NOMO-1 (cell line): ENCODE measurements around the gene SCYGR6.
"Not testable (repeated sequence)": the region's sequence is repeated elsewhere in the genome, so short reads cannot be mapped to it uniquely, and the experiment has no call there.

Source experiments
- DNase-seq, 2 experiments: peaks; one replicate each; lab custom pipeline; 2025; ENCODE audit not compliant: unreplicated experiment in 2 of 2; lab: John Stamatoyannopoulos, UW

SCYGR6 gene, protein sequence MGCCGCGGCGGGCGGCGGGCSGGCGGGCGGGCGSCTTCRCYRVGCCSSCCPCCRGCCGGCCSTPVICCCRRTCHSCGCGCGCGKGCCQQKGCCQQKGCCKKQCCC

DNA sequence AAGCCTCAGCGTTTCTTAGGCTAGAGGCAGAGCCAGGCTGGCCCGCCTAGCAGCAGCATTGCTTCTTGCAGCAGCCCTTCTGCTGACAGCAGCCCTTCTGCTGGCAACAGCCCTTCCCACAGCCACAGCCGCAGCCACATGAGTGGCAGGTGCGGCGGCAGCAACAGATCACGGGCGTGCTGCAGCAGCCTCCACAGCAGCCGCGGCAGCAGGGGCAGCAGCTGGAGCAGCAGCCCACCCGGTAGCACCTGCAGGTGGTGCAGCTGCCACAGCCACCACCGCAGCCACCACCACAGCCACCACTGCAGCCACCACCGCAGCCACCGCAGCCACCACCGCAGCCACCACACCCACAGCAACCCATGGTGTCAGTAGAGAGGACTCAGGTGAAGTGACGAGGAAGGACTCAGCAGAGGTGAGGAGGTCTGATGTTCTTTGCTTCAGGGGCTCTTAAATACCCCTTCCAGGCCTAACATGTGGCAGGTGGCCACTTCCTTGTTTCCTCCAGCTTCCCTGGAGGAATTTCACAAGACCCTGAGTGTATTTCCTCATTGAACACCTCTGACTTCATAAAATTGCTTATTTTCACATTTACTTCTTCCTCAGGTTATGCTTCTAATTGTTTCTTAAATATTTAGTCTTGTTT, at the start of gene SCYGR6:
Gene SCYGR6 (minus strand): TSS at position 364 of the 646 bp plus-strand sequence. CDS start 0 bp downstream, at position 364.
- peak; percentile 25 to 45 for DNase-seq

DNA sequence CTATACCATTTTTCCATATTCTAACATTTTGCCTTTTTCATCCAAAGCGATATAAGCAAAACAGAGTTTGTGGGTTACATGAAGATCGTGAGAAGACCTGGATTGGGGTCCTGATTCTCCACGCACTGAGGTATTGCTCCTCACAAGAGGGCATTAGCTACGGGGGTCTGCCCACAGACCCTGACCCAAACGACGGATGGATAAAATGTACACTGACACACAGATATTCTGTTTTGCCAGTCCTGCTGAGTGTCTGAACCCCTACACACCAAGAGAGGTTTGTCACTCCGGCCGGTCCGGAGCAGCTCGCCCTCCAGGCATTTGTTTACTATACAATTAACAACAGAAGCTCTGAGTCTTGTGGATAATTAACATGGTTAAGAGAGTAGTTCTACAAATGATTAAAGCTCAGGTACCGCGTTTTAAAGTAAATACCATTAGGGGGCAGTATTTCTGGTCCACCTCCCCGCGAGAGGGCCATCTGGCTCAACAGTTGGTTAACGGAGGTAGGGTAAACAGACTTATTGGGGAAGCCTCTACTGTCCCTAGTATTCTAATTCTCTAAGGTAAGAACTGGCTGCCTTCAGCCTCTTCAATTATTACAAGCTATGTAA, 49.6 kb upstream of the SCYGR6 start:
- DNase-seq, result peak in 1 of 2 experiments; percentile 18

DNA sequence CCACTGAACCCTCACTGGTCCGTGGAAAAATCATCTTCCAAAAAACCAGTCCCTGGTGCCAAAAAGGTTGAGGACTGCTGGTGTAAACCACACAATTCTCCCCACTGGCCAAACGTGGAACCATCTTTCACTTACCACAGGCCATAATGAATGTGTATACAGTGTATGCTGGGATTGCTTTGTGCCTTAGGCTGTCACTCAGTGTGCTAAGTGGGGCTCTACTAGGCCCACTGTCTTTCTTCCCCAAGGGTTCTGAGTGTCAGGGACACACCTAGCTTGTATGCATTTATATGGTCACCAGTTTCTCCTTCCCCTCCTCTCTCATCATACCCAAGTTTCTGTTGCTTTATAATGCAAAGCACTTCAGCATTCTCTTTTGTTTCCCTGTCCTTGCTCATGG, 48.4 kb upstream of the SCYGR6 start:
- DNase-seq, result no peak

DNA sequence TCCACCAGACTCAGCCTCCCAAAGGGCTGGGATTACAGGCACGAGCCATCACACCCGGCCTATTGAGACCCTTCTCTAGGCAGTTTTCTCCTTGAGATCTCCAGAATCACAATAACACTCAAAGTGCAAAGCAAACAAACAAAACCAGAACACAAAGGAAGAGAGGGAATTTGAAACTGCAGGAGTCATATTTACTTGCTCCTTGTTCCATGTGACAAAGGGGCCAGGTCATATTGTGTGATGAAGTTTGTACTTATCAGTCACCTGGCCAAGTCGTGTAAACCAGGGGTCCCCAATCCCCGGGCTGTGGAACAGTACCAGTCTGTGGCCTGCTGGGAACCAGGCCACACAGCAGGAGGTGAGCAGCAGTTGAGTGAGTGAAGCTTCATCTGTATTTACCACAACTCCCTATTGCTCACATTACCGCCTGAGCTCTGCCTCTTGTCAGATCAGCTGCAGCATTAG, 47.7 kb upstream of the SCYGR6 start:
- DNase-seq, result no peak

DNA sequence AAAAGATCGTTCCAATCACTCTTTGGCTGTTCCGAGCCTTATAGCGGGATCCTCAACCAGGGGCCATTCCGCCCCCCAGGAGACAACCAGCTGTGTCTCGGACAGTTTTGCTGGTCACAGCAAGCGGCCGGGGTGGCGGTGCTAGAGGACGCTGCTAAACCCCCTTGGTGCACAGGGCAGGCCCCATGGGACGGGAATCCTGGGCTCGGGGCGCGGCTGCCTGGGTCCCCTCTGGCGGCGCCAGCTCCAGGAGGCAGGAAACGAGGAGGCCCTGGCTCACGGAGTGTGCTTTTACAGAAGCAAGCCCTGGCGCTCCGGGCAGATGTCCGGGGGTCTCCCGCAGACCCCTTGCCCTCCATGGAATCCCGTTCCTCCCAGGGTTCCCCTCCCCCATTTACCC, 43.3 kb upstream of the SCYGR6 start:
- DNase-seq, result no peak

DNA sequence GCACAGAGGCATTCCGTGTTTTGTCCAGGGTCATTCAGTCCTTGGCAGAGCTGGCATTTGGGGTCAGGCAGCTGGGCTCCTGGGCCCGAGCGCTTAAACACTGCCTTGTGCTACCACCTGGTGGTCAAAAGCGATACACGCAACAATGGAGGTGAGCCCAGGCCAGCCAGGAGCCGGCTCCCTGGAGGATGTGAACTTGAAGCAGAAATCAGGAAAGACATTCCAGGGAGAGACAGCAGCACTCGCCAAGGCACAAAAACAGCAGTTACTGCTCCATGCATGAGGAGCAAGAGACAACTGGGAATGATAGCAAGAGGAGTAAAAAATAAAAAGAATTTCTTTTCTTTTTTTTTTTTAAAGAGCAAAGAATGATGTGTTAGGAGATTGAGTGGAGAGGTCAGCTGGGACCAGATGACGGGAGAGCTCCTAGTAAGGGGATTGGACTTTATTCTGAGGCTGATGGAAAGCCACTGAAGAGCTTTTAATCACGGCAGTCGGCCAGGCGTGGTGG, 41.9 kb upstream of the SCYGR6 start:
- peak; percentile 32 to 69 for DNase-seq

DNA sequence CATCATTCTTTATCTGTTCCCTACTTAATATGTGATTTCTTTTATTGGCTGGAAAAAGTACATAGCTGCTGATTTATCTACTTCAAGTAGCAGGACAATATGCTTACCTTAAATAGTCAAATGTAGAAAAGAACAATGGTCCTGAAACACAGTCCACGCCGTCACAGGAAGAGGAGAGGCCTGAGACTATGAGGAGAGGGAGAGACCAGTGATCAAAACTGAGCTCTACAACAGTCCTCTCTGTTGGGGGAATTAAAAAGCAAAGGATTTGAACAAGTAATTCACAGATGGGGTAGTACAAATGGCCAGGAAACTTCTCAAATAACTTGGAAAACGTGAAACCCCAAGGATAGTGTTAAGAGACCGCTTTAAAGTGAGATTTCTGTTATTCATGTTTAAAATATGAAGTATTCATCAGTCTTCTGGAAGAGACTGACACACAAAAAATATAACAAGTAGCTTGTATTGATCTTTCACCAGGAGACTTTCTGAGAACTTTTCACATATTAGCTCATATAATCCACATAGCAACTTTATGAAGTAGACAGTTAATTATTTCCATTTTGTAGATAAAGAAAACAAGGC, 41.3 kb upstream of the SCYGR6 start:
- no peak for DNase-seq

DNA sequence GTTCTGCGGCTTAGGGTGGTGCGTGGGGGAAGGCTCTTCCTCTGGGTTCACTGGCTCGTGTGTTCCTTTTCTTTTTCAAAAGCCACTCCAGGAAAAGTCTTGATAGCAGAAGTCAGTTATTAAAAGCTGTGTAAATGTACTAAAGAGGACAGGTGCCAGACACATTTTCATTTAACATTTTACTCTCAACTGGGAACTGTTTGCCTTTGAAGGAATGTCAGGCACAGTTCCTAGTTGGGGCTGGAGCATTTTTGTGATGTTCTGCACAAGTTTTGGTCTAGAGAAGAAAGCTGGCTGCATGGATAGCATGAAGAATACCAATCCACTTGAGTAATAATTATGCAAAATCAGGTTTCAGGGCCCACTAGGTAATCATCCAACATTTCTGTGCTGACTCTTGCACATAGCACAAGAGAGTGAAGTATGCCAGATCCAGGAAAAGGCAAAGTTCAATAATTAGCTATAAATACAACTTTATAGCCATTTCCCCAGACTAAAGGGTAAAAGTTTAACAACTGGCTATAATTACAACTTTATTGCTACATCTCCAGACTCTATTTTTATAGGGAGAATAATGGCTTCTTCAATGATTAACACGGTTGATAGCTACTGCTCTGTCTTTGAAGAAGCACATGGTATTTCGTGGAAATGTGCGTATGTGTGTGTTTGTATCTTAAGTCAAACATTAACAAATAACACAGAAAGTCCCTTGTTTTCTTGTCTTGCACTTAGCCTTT, 37.4 kb upstream of the SCYGR6 start:
- DNase-seq, result peak in 1 of 2 experiments; percentile 17

DNA sequence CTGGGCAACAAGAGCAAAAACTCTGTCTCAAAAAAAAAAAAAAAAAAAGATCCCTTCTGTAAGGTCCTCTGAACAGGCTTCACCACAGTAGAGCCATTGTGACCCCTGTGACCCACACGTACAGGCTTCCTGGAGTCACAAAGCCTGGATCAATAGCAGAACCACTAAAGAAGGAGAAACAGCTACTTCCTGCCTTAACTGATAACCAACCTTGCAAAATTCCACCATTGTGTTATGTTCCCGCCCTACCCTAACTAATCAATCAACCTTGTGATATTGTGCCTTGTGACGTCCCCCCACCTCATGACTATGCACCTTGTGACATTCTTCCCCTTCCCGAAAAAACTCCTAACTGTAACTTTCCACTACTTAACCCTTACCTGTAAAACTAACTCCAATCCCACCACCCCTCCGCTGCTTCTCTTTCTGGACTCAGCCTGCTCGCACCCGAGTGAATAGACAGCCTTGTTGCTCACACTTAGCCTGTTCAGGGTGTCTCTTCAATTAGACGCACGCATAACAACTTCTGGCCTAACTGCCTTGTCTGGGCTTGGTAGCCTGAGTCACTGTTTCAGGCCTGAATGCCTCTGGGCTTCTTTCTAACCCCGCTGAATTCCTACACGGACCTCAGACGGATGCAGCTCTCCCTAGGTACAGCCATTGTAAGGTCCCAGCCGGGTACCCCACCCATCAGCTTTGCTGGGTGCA, 35.0 kb upstream of the SCYGR6 start:
- no peak for DNase-seq

DNA sequence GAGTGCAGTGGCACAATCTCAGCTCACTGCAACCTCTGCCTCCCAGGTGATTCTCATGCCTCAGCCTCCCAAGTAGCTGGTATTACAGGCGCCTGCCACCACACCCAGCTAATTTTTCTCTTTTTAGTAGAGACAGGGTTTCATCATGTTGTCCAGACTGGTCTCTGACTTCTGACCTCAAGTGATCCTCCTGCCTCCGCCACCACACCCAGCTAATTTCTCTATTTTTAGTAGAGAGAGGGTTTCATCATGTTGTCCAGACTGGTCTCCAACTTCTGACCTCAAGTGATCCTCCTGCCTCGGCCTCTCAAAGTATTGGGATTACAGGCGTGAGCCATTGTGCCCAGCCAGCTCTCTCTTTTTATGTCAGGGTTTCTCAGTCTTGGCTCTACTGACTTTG, 31.7 kb upstream of the SCYGR6 start:
- DNase-seq, result not testable (repeated sequence)

DNA sequence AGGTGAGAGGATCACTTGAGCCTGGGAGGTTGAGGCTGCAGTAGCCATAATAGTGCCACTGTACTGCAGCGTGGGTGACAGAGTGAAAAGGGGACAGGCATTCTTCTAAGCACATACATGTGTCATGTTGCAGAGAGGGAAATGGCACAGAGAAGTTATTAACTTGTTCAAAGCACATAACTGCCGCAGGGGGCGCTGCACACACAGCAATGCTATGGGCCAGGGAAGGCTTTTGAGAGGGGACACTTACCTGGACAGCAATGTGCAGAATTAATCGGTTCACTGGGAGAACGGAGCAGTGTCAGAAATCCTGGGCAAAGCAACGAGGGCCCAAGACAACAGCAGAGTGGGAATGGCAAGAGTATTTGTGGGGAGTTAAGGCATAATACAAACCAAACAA, 23.5 kb upstream of the SCYGR6 start:
- no peak for DNase-seq

DNA sequence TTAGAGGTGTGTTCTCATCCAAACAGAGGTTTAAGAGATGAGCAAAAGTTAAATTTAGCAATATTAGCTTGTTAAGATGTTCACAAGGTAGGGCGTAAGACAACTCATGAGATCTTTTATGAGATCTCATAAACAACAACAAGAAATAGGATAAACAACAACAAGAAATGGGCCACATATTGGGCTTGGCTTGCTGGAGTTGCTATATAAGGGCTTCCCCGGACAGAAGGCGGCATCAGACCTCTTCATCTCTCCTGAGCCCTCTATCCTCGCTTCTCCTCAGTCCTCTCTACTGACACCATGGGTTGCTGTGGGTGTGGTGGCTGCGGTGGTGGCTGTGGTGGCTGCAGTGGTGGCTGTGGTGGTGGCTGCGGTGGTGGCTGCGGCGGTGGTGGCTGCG, 21.0 kb upstream of the SCYGR6 start, which contains the start of gene SCYGR8:
Gene SCYGR8 (plus strand): TSS at position 301 of the 400 bp plus-strand sequence. CDS start 0 bp downstream, at position 301.
- DNase-seq, result no peak

DNA sequence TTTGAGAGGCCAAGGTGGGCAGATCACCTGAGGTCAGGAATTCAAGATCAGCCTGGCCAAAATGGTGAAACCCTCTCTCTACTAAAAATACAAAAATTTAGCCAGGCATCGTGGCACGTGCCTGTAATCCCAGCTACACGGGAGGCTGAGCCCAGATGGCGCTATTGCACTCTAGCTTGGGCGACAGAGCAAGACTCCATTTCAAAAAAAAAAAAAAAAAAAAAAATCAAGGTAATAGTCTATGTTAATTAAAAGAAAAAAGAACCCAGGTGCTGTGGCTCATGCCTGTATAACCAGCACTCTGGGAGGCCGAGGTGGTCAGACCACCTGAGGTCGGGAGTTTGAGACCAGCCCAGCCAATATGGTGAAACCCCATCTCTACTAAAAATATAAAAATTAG, 16.1 kb upstream of the SCYGR6 start:
- not testable (repeated sequence) for DNase-seq

DNA sequence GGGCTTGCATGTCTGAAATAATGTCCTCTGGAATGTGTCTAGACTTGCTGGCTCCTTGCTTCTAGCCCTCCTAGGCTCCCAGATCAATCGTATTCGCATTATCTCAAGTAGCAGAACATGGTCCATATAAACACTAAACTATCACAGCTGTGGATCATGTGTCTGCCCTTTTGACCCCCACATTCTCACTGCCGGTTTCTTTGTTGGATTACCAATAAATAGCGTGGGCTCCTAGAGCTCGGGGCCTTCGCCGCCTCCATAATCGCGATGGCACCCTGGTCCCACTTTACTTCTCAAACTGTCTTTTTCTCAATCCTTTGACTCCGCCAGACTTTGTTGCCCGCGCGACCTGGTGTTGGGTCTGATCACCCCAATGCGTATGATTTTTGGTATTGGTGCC, 14.8 kb upstream of the SCYGR6 start:
- no peak for DNase-seq

DNA sequence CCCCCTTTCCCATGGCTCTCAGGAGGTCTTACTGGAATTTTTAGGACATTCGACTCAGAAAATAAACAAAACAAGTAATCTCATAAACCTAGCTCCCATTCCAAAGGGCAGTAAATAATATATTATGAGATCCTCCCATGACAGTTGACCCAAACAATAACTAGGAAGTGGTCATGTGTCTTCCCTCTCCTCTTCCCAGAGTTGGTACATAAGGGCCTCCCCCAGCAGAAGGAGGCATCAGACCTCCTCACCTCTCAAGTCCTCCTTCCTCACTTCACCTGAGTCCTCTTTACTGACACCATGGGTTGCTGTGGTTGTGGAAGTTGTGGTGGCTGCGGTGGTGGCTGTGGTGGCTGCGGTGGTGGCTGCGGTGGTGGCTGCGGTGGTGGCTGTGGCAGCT, 3.5 kb upstream of the SCYGR6 start, which contains the start of gene SCYGR7:
Gene SCYGR7 (plus strand): TSS at position 301 of the 400 bp plus-strand sequence. CDS start 0 bp downstream, at position 301.
- no peak for DNase-seq

DNA sequence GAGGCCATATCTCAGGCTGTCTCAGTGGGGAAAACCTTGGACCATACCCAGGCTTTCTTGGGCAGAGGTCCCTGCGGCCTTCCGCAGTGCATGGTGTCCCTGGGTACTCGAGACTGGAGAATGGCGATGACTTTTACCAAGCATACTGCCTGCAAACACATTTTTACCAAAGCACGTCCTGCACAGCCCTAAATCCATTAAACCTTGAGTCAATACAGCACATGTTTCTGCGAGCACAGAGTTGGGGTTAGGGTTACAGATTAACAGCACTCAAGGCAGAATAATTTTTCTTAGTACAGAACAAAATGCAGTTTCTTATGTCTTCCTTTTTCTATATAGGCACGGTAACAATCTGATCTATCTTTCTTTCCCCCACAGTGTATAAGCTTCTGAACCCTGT, 1.7 kb downstream of the SCYGR6 start:
- not testable (repeated sequence) for DNase-seq

DNA sequence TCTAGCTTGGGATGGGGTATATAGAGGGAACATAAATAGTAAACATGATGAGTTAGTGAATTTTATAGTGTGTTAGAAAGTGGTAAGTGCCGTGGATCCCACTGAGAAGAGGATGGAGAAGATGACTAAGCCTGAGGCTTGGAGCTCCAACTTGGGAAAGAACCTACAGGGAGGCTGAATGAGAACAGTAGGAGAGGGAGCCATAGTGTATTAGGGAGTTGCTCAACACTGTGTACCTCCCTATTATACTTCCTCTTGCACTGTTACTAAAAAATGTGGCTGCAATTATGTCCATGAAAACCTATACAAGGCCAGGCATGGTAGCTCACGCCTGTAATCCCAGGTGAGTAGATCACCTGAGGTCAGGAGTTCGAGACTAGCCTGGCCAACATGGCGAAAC, 3.9 kb downstream of the SCYGR6 start:
- peak in 1 of 2 experiments; percentile 12 for DNase-seq

DNA sequence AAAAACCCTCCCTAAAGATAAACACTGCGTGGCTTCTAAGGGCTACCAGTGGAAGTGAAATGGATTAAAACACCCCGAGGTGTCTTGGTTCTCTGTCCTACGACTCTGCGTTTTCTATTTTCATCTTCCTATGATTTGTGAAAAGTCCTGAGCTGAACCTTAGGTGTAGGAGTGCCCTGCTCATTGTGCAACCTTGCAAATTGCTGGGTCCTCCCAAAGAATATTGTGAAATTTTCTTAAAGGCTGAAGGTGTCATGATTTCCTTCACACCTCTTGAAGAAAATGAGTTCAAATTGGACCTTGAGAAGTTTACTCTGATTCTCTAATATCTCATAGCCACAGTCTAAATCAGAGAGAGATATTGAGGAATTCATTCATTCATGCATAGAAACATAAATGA, 4.9 kb downstream of the SCYGR6 start:
- DNase-seq, result no peak

DNA sequence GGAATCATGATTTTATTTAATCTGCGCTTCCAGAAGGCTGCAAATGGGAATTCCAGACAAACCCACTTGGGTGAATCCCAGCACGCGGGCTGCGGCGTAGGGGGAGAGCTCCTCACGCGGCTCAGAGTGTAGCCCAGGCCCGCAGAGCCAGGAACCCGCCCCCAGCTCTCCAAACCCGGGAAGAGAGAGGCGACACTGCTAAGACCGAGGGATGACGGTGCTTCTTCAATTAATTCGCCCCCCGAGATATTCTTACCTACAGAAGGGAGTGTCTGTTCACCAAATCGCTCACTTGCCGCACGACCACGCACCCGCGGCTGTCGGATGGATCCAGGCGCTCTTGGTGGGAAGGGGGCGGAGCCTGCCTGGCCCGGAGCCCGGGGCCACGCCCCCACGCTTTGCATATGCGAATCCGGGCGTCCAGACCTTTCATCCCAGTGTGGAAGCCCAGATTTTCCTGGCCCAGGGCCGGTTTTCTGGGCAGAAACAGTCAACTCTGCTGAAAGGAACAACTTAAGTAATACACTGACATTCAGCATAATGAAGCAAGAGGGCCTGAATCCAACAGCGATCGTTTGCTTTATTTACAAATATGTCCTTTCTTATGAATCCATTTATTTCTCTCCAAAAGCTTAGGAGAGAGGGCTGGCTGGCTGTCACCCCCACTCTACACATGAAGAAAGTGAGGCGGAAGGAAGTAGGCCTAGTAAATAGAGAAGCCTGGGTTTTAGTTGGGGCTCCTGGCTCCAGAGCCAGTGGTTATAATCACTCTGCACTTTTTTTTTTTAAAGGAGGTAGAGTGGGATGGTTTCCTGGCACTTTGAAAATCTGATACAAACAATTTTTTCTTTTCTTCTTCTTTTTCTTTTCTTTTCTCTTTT, 6.6 kb downstream of the SCYGR6 start, which contains the start of gene SLC19A3:
Gene SLC19A3 (minus strand): TSS at position 342 of the 881 bp plus-strand sequence. CDS start 15,710 bp downstream, outside the sequence.
- DNase-seq, result no peak
